Upper lobe of left lung (tissue), 4 donors: Measurements from ENCODE around the gene PLD4.

ENCODE experiments used
- CTCF ChIP-seq, 6 experiments: fragments of 450-650 bp in 4 of 6; fragments of 200-600 bp in 2 of 6; sonication (generic) in 2 of 6; IDR thresholded peaks; one replicate each; pipeline ENCODE4 v1.5.1; 2016 to 2019; ENCODE audit warnings: antibody characterized with exemption in 6 of 6
- EP300 ChIP-seq, 4 donors: sonication (generic); formaldehyde crosslinking; IDR thresholded peaks; one replicate each; pipeline ENCODE4 v1.5.1; 2017; ENCODE audit warnings: antibody characterized with exemption in 4 of 4, control low read depth in 2 of 4

GRCh38 chr14:104956290-104956890 lies 31.7 kb downstream of the PLD4 start:
- TF ChIP-seq CTCF (IDR thresholded peaks at IDR 0.05) (no peak), EP300 (IDR thresholded peaks at IDR 0.05) (no peak)
